Measurements from ENCODE around the gene ALDOB. TPM values are rescaled to one million over a fixed set of nuclear protein-coding genes. Genes with fewer than 3 reads are reported as not detected.

Gene ALDOB
- total and polyA plus RNA-seq, 2 of the 13 experiments (the other 11 are each of a cell fraction or from before 2014, with no cell fraction given) = 0.29 to 0.97 TPM

GRCh38 chr9:101427957-101428655 lies 7.5 kb downstream of the ALDOB start:
- TF ChIP-seq FOXP1 (IDR thresholded peaks at IDR 0.05) = no peak
- peak; percentile 33; the same call in 1 of the 2 replicates for TF ChIP-seq FOXP1 (CRISPR knock-in tag; IDR thresholded peaks at IDR 0.05)
- TF ChIP-seq RCOR2 (CRISPR knock-in tag; IDR thresholded peaks at IDR 0.05) = 0 out of 2 replicates have a peak, but pooled peaks have one; percentile 36
- TF ChIP-seq ZNF644 (CRISPR knock-in tag; IDR thresholded peaks at IDR 0.05; ENCODE audit: low read depth) = 0 out of 2 replicates have a peak, but pooled peaks have one; percentile 34
- no peak for TF ChIP-seq ETV5 (CRISPR knock-in tag; IDR thresholded peaks at IDR 0.05; ENCODE audit: borderline replicate concordance)
- TF ChIP-seq ZFP41 (CRISPR knock-in tag; IDR thresholded peaks at IDR 0.05; ENCODE audit: borderline replicate concordance) = no peak
- no peak for TF ChIP-seq ATM (IDR thresholded peaks at IDR 0.05; ENCODE audit: borderline replicate concordance)
- 0 out of 2 replicates have a peak, but pooled peaks have one; percentile 10 for TF ChIP-seq MIXL1 (CRISPR knock-in tag; IDR thresholded peaks at IDR 0.05)
- TF ChIP-seq ZNF629 (CRISPR knock-in tag; conservative IDR thresholded peaks at IDR 0.05) = 0 out of 2 replicates have a peak, but pooled peaks have one; percentile 10
- TF ChIP-seq HDAC6 (IDR thresholded peaks at IDR 0.05; ENCODE audit: low read depth, low read length) = no peak
- TF ChIP-seq ZNF776 (CRISPR knock-in tag; IDR thresholded peaks at IDR 0.05) = no peak
- TF ChIP-seq ZBTB40 (IDR thresholded peaks at IDR 0.05) = no peak
- TF ChIP-seq ZBTB40 (CRISPR knock-in tag; IDR thresholded peaks at IDR 0.05) = no peak
- TF ChIP-seq ZNF766 (CRISPR knock-in tag; IDR thresholded peaks at IDR 0.05; ENCODE audit: borderline replicate concordance) = no peak
- 0 out of 2 replicates have a peak, but pooled peaks have one; percentile 19 for TF ChIP-seq FOSL2 (CRISPR knock-in tag; IDR thresholded peaks at IDR 0.05)
- TF ChIP-seq ZNF251 (CRISPR knock-in tag; IDR thresholded peaks at IDR 0.05) = no peak
- no peak for TF ChIP-seq SRY (CRISPR knock-in tag; IDR thresholded peaks at IDR 0.05)
- ChIA-PET CTCF (ENCODE audit: low intra/inter-chr PET ratio, low total read pairs) (no interaction called here), POLR2A (interaction anchor here (0.9 to 2.7 kb wide), 2 partner anchors 13 to 18 kb away, joined by 3 to 6 read pairs; no protein-coding TSS in a partner anchor)
- WGBS (ENCODE audit: low lambda C conversion rate) = 90% methylated on average over 3 of the region's 3 CpGs
- no peak overlapping the region for H3K27ac ChIP-seq (ENCODE audit: extremely low read length, insufficient read depth, low read length)
- H3K4me3 ChIP-seq (replicated peaks in 1 of 3; ENCODE audit: insufficient read depth in 1 of 3, low read depth in 2 of 3, low read length in 3 of 3) = no peak overlapping the region
- H3K4me2 ChIP-seq (ENCODE audit: low read depth, low read length) = no peak overlapping the region
- no TSS peak for BruUV-seq (replicated peaks)
- no peak overlapping the region for H2AFZ ChIP-seq (ENCODE audit: low read length)
- H3K9me3 ChIP-seq (ENCODE audit: low read length) = no peaks in the 10 kb centered on the region
- DNase-seq (ENCODE audit: low spot score) (no peak), ATAC-seq (no peak), FAIRE-seq (no peak)
- H4K20me1 ChIP-seq (ENCODE audit: insufficient read depth, low read length) = no peaks in the 10 kb centered on the region
- no peaks in the 10 kb centered on the region for H3K79me2 ChIP-seq (ENCODE audit: insufficient read depth, low read length)
- intact Hi-C loops (cut with micrococcal nuclease; ENCODE audit: unreplicated experiment) (no loop called here), in situ Hi-C loops (cut with HindIII; ENCODE audit: extremely low pct_ligation_motif_present, low pct_unique_long_range_greater_than_20kb) (no loop called here)
- peaks cover 88% of the 10 kb centered on the region for H3K4me1 ChIP-seq (ENCODE audit: insufficient read depth, low read length)
- H3K9ac ChIP-seq (ENCODE audit: insufficient read depth, low read depth, low read length) = no peak overlapping the region
- no peaks in the 10 kb centered on the region for H3K36me3 ChIP-seq (replicated peaks in 1 of 2; ENCODE audit: control insufficient read depth in 1 of 2, insufficient read depth in 2 of 2, low read length in 2 of 2)
- no peaks in the 10 kb centered on the region for H3K27me3 ChIP-seq (ENCODE audit: control insufficient read depth in 1 of 2, insufficient read depth in 2 of 2, low read length in 2 of 2)
